ENCODE measurements around the gene PLEKHJ1. TPM values are rescaled to one million over a fixed set of nuclear protein-coding genes. Genes with fewer than 3 reads are reported as not detected.

PLEKHJ1 gene
- total and polyA plus RNA-seq, 11 donors: 44.6 to 89.7 (median 48.8) TPM

DNA sequence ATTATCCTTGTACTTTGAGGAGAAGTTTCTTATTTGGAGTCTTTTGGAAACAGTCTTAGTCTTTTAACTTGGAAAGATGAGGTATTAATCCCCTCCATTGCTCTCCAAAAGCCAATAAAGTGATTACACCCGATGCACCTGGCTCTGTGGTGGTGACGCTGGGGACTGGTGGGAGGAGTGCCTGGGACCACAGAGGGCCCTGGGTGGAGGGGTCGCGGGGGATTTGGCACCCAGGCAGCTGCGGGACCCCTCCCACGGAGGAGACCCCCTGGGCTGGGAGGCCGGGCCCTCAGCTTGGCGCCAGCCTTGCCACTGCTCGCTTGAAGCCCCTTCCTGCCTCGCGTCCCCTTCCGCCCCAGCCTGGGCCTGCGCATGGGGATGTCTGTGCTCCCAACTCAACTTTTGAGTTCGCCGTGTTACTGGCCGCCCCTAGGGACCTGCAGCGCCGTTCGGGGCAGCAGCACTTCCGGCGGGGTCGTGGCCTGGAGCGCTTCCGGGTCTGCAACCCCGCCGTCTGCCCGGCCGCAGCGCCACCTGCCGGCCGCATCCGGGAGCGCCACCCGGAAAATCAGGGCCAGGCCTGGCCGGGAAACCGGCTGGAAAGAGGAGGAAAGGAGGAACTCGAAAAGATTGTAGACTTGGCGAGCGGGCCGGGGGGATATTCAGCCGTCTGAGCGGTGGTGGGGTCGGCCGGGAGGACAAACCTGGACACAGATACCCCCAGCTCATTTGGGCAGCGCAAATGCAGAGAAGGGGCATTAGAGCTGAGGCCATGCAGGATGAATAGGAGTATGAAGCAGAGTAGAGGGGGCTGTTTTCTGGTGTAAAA lies 37.4 kb upstream of the PLEKHJ1 start:
- peak in 3 of 4 donors; percentile 5 to 23 (median 15) for ATAC-seq
- Histone ChIP-seq H3K4me3 (peak overlapping the region in 9 of 12 donors; percentile 18 to 100 (median 39)), H3K9me3 (no peaks in the 10 kb centered on the region), H3K27ac (peak overlapping the region in 11 of 12 donors; percentile 51 to 100 (median 78)), H3K27me3 (no peaks in the 10 kb centered on the region), H3K4me1 (peaks cover 9 to 57% (median 42%) of the 10 kb centered on the region in 12 donors), H3K36me3 (peaks cover 0 to 45% (median 29%) of the 10 kb centered on the region in 9 donors)
- intact Hi-C loops (cut with DNase I): loop anchor here in 9 of 10 donors (1.0 to 10.0 kb wide), 13 partner anchors 36 to 121 kb away; partner anchors contain the start of genes PLEKHJ1 (in 7 of the 9), SF3A2 (in 7 of the 9), AP3D1 (in 2 of the 9) and DOT1L (in 2 of the 9)
- 11 to 18% (median 13%) methylated on average over 35 to 45 of the region's 45 CpGs for WGBS, 4 donors
- no peak for TF ChIP-seq POLR2A (IDR thresholded peaks at IDR 0.05)
- TF ChIP-seq CTCF (IDR thresholded peaks at IDR 0.05): peak; percentile 93 to 99 (median 96)
- DNase-seq: peak; percentile 78 to 90 (median 81)

DNA sequence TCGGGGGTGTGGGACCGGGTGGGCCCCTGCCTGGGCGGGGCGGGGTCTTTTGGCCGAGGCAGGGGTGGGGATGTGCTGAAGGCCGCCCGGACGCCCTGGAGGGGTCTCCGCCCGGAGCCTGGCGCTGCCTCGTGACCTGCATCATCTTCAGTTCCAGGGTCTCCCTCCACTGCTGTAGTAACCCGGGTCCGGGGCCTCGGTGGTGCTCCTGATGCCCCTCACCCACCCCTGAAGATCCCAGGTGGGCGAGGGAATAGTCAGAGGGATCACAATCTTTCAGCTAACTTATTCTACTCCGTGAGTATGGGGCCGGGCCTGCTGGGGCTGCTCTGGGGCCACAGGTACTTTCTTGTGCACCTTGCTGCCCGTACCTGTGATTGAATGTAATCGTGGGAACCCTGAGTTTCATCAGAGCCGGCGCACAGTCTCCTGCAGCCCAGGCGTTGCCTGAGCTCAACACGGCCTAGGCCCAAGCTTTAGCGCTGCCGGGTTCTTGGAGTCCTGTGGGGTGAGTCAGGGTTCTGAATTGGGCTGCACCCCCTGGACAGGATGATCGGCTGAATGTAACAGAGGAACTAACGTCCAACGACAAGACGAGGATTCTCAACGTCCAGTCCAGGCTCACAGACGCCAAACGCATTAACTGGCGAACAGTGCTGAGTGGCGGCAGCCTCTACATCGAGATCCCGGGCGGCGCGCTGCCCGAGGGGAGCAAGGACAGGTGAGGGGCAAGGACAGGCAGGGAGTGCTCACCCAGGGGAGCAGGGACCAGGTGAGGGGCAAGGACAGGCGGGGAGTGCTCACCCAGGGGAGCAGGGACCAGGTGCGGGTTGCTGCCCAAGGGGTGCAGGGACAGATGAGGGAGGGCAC lies 35.3 kb upstream of the PLEKHJ1 start:
- peak overlapping the region; percentile 87 to 100 (median 98) for H3K4me3 ChIP-seq
- peaks cover 9 to 67% (median 49%) of the 10 kb centered on the region in 12 donors for H3K4me1 ChIP-seq
- H3K27me3 ChIP-seq: no peaks in the 10 kb centered on the region
- peaks cover 0 to 40% (median 29%) of the 10 kb centered on the region in 9 donors for H3K36me3 ChIP-seq
- DNase-seq: peak in 3 of 5 donors; percentile 33 to 65 (median 59)
- WGBS, 4 donors: 26 to 38% (median 32%) methylated on average over 28 to 43 of the region's 43 CpGs
- peak overlapping the region; percentile 91 to 100 (median 99) for H3K27ac ChIP-seq
- no peaks in the 10 kb centered on the region for H3K9me3 ChIP-seq
- no peak for TF ChIP-seq CTCF (IDR thresholded peaks at IDR 0.05)
- TF ChIP-seq POLR2A (IDR thresholded peaks at IDR 0.05): no peak
- intact Hi-C loops (cut with DNase I): loop anchor here in 9 of 10 donors (2.0 to 10.0 kb wide), 11 partner anchors 34 to 123 kb away; partner anchors contain the start of genes PLEKHJ1 (in 6 of the 9), SF3A2 (in 6 of the 9), AP3D1 (in 2 of the 9) and DOT1L (in 2 of the 9)
- no peak for ATAC-seq

DNA sequence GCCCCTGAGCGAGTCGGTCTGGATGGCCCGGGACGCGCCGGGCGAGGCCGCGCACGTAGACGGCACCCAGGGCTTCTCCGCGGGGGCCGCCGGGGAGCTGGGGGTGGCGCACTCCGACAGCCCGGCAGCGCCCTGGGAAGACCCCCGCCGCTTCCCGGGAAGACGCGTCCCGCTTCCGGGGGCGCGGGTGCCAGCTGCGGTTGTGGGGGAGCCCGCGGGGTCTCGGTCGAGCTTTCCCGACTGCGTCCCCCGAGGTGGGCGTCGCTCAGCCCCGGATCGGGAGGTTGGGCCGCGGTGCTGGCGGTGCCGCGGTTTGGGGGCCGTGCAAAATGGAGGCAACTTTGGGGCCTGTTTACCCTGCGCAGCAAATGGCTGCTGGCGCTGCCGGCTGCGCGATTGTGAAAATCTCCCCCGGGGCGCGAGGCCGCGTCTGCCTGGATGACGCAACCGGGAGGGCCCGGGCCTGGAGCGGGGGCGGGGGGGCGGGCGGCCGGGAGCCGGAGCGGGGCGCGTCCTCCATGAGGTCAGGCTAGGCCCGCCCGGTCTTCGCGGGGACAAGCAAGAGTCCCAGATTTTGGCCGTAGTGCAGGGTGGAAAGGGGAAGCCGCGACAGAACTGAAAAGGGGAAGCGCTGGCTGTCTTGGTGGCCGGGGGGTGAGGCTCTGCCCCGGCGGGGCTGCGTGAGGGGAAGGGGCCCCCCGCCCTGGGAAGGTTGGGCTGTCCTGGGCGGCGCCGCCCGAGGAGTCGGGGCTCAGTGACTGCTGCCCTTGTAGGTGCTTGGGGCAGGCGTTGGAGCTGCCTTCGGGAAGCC lies 34.5 kb upstream of the PLEKHJ1 start:
- Histone ChIP-seq H3K27ac (peak overlapping the region; percentile 91 to 100 (median 99)), H3K4me3 (peak overlapping the region; percentile 87 to 100 (median 98)), H3K27me3 (no peaks in the 10 kb centered on the region), H3K36me3 (peaks cover 0 to 34% (median 22%) of the 10 kb centered on the region in 9 donors), H3K9me3 (no peaks in the 10 kb centered on the region), H3K4me1 (peaks cover 9 to 75% (median 50%) of the 10 kb centered on the region in 12 donors)
- peak; percentile 90 to 93 (median 91) for DNase-seq
- 0 to 1% (median 0%) methylated on average over 38 to 88 of the region's 88 CpGs for WGBS, 4 donors
- peak; percentile 8 to 56 (median 54) for ATAC-seq
- TF ChIP-seq POLR2A (IDR thresholded peaks at IDR 0.05) (peak in 1 of 2 donors; percentile 73), CTCF (IDR thresholded peaks at IDR 0.05) (no peak)
- intact Hi-C loops (cut with DNase I): loop anchor here in 9 of 10 donors (1.0 to 10.0 kb wide), 12 partner anchors 33 to 124 kb away; partner anchors contain the start of genes PLEKHJ1 (in 5 of the 9), SF3A2 (in 5 of the 9), AP3D1 (in 2 of the 9) and DOT1L (in 2 of the 9)
